ES-I3 (cell line): ENCODE results near the gene WASF2.
"Not testable (repeated sequence)": the region's sequence is repeated elsewhere in the genome, so short reads cannot be mapped to it uniquely, and the experiment has no call there.

Experiments
- H3K36me3 ChIP-seq: 2 replicates; pipeline ENCODE4 v1.6.1; 2013; ENCODE audit warnings: mild to moderate bottlenecking, low read length, control low read depth, moderate library complexity; ENCODE audit not compliant: insufficient read depth
- H3K4me1 ChIP-seq: 2 replicates; pipeline ENCODE4 v1.6.1; 2013; ENCODE audit warnings: mild to moderate bottlenecking, control low read depth, low read length; ENCODE audit not compliant: insufficient read depth
- H3K9ac ChIP-seq: 2 replicates; pipeline ENCODE4 v1.6.1; 2013; ENCODE audit warnings: low read depth, mild to moderate bottlenecking, low read length, moderate library complexity
- H3K9me3 ChIP-seq: 2 replicates; pipeline ENCODE4 v1.6.1; 2013; ENCODE audit warnings: mild to moderate bottlenecking, low read length, moderate library complexity; ENCODE audit not compliant: control insufficient read depth, insufficient read depth

WASF2 gene

DNA sequence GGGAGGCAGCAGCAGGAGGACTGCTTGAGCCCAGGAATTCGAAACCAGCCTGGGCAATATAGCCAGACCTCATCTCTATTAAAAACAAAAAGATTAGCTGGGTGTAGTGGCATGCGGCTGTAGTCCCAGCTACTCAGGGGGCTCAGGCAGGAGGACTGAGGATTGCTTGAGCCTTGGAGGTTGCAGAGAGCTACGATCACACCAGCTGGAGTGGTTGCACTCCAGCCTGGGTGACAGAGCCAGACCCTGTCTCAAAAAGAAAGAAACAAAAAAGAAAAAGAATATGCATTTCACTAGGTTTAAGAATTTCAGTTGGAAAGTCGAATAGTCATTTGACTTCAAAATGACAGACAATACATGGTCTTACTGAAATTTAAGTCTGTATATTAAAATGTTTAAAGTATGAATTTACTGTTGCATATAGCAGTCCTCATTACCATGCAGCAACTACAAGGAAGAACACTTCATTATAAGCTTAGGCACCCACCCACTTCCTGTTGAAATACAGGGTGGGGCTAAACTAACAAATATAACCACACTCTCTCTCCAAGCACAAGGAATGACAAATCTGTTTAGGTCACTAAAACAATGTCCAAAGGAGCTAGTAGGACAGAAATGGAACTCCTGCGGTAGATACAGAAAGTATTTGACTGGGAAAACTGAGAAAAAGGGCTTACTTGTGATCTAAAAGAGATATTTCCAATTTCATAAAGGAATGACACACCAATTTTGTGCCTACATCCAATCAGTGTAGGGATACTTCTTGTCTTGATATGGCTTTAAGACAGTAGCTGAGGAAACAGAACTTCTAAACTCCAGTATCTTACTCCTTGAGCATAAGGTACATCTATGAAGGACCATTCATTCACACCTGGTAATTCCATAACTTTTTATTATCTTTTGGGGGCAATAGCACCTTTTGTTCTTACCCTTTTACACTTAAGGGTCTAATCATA, 53.5 kb downstream of the WASF2 start:
- Histone ChIP-seq H3K9me3 (no peaks in the 10 kb centered on the region), H3K9ac (no peak overlapping the region), H3K36me3 (no peaks in the 10 kb centered on the region), H3K4me1 (peaks cover 27% of the 10 kb centered on the region)

DNA sequence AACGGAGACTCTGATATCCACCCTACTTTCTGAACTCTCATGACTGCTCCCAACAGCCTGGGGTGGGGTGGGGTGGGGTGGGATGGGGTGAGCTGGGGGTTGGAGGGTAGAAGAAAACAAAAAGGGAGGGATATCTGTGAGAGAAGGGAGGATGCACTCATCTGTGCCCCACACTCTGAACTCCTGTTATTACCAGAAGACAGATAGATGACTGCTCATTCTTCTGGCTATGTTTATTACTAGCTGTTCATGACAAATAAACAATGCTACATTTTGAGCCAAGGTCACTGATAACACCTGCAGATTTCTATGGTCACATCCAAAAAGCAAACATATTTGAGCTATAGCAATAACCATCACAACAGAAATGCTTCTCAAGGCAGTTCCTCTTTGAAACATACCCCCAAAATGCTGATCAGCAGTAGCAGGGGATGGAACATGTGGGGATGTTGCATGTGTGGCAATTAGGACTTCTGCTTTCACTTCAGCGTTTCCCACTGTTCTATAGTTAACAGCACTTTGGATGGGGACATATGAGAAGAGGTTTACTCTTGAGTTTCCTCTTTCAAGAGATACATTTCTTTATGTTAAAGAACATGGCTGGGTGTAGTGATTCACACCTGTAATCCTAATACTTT, 54.3 kb downstream of the WASF2 start:
- peaks cover 35% of the 10 kb centered on the region for H3K4me1 ChIP-seq
- no peak overlapping the region for H3K9ac ChIP-seq
- no peaks in the 10 kb centered on the region for H3K9me3 ChIP-seq
- H3K36me3 ChIP-seq: no peaks in the 10 kb centered on the region

DNA sequence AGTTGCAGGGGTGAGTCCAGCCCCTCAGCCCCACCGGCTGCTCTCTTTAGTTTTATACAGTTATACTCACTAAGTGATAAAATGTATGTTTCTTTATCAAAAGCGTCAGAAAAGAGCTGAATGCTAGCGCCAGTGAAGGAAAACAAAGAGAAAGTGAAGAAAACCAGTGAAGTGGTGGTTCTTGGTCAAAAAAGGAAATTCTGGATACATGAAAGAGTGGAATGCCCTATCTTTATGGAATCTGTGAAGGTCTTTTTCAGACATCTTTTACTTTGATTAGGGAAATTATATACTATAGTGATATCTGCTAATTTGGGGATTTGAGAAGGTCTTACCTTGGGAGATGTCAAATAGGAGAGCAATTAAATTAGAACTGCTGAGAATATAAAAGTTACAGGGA, 56.3 kb downstream of the WASF2 start:
- Histone ChIP-seq H3K36me3 (no peaks in the 10 kb centered on the region), H3K9me3 (no peaks in the 10 kb centered on the region), H3K4me1 (peaks cover 52% of the 10 kb centered on the region), H3K9ac (no peak overlapping the region)

DNA sequence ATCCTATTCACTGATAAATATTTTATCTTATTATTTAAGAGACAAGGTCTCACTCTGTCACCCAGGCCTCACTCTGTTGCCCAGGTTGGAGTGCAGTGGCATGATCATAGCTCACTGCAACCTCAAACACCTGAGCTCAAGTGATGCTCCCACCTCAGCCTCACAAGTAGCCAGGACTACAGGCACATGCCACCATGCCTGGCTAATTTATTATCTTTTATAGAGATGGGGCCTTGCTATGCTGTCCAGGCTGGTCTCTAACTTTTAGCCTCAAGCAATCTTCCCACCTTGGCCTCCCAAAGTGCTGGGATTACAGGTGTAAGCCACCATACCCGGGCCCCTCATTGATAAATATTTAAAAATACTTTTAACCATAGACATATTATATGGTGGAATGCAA, 57.2 kb downstream of the WASF2 start:
- H3K9ac ChIP-seq, H3K9me3 ChIP-seq, H3K36me3 ChIP-seq: not testable (repeated sequence)
- H3K4me1 ChIP-seq: peaks cover 54% of the 10 kb centered on the region

DNA sequence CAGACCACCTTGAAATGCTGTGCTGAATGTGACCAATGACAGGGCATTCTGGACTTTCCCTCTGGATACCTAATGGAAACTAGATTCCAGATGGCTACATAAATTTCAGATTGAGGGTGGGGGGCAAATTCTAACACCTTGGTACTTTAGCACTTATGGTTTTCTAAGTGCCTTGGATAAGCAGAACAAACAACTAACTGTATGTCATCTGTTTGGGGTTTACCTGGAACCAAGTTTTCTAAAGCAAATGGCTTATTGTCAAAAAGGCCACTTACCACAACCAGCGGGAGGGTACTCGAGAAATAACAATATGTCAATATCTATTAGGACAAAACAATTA, 58.4 kb downstream of the WASF2 start:
- no peak overlapping the region for H3K9ac ChIP-seq
- peaks cover 54% of the 10 kb centered on the region for H3K4me1 ChIP-seq
- peaks cover 7% of the 10 kb centered on the region; the same call in 1 of the 2 replicates for H3K36me3 ChIP-seq
- no peaks in the 10 kb centered on the region for H3K9me3 ChIP-seq

DNA sequence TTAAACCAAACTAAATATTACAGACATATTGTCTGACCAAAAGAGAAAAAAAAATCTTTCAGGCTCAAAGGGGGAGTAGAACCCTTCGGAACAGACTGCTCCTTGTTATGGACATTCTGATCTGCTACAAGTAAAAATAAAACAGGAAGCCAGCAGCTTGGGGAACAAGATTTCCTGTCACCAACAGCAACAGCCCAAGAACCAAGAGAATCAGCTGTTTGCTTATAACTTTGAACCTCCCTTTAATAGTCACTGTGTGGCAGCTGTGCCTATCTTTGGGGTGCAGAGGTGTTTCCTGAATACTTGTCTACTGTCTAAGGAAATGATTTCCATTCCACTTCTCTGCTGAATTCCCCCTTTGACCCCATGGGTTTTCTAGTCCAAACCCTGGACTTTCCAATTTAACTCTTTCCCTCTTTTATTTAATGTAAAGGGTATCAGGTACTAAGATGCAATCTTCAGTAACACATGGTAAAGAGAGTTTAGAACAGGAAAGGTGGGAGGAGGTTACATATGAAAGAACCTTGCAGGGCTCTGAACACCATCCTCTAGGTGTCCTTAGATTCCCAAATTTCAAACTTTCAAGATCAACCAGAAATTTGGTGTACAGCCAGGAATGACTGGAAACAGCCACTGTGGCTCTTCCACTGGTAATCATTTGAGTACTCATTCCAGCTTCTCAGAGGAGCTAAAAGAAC, 58.9 kb downstream of the WASF2 start:
- H3K36me3 ChIP-seq: peaks cover 7% of the 10 kb centered on the region; the same call in 1 of the 2 replicates
- H3K9me3 ChIP-seq: no peaks in the 10 kb centered on the region
- peaks cover 49% of the 10 kb centered on the region for H3K4me1 ChIP-seq
- no peak overlapping the region for H3K9ac ChIP-seq

DNA sequence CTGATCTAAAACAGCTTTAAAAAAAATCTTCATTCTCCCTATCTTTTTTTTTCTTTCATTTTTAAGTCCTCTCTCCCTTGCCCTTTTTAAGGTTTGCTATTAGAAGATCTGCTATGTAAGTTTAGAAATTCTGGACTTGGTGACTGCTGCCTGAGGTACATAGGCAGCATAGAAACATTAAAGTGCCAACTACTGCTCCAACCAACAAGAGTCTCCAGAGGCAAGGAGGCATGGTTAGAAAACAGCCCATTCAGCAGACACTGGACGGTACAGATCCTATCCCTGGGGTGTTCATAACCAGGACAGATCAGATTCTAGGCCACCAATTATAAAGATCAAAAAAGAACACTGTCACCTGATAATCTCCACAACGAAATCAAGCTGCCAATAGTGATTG, 60.9 kb downstream of the WASF2 start:
- Histone ChIP-seq H3K9ac (no peak overlapping the region), H3K36me3 (peaks cover 7% of the 10 kb centered on the region; the same call in 1 of the 2 replicates), H3K9me3 (no peaks in the 10 kb centered on the region), H3K4me1 (peaks cover 45% of the 10 kb centered on the region)

DNA sequence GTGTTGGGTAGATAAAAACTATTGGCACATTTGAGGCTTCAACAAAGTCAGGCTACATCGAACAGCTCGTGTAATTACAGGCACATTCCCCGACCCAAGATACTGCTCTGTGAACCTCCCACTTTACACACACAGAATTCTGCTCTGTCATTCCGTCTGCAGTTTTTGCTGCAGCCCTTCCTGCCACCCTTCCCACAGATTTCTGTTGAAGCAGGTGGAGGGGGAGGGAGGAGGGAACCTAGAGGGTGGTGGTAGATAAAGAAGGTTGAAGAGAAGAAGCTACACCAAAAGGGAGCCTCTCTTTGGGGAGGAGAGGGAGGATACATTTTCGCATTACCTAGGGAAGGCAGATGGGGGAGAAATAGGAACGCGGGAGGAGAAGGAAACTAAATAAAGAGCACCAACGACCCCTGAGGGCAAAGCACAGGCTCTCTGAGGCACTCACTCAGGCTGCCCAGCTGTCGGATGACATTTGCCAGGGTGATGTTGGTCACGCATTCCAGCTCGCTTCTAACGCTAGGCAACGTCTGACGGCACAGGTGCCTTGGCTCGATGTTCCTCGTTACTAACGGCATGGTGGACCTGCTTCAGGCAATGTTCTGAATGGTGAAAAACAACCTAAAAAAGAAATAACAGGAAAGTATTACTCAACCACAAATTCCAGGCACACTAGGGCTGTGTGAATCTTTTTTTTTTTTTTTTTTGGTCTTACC, 61.5 kb downstream of the WASF2 start:
- Histone ChIP-seq H3K9ac (no peak overlapping the region; the same call in 1 of the 2 replicates), H3K9me3 (no peaks in the 10 kb centered on the region), H3K4me1 (peaks cover 45% of the 10 kb centered on the region), H3K36me3 (peaks cover 7% of the 10 kb centered on the region; the same call in 1 of the 2 replicates)

DNA sequence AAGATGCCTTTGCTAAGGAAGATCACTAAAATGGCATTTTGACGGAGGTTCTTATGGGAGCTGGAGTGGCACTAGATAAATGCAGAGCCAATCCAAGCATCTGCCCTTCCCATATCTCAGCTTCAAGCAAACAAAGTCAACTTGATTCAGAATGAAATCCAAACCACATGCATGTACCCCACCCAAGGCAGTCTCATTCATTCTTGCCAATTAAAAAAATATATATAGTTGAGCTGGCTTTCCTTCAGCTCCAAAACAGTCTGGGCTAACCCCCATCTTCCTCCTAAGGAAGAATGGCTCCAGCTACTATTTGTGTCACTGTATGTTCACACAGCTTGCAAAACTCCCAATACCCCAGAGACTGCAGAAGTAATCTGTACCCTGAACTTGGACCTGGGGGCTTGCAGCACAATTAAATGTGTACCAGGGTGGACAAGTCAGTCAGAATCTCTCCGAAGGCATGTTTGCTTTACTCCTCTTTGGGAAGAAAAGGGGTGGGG, 62.1 kb downstream of the WASF2 start:
- H3K9me3 ChIP-seq: no peaks in the 10 kb centered on the region
- peaks cover 7% of the 10 kb centered on the region; the same call in 1 of the 2 replicates for H3K36me3 ChIP-seq
- H3K9ac ChIP-seq: no peak overlapping the region
- H3K4me1 ChIP-seq: peaks cover 45% of the 10 kb centered on the region

DNA sequence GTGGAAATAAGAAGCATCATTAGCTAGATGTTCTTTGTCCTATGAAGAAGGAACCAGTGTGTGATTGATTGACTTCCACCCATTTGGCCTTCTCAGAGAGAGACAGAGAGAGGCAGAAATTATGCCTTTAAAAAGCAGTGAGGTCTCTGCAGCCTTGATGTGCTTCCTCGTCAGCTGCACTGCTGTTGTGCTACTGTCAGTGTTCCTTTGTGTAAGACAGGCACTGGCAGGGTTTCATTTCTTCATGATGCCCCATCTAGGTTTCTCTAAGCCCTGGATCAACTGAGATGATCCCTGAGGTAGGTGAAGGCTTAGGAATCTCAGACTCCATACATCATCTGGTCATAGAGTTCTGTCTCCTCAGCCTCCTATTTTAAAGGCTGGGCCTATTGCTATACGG, 62.6 kb downstream of the WASF2 start:
- Histone ChIP-seq H3K36me3 (peaks cover 7% of the 10 kb centered on the region; the same call in 1 of the 2 replicates), H3K4me1 (peaks cover 45% of the 10 kb centered on the region), H3K9ac (no peak overlapping the region), H3K9me3 (no peaks in the 10 kb centered on the region)

DNA sequence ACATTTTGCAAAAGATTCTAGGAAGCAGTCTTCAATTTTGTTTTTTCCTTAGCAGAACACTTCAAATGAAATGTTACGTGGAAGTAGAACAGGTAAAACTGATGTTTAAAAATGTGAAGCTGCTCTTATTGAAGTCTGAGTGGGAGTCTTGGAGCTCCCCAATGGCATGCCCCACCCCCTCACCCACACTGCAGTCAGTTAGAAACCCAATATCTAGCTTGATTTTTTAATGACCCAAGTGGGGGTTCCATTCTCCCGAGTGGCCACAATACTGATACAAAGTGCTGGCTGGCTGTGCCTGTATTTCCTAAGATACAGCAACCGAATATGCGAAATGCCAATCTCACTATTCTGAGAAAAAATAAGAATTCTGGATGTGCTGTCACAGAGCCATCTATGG, 66.3 kb downstream of the WASF2 start:
- Histone ChIP-seq H3K9me3 (no peaks in the 10 kb centered on the region), H3K4me1 (peaks cover 24% of the 10 kb centered on the region), H3K9ac (no peak overlapping the region), H3K36me3 (peaks cover 7% of the 10 kb centered on the region; the same call in 1 of the 2 replicates)

DNA sequence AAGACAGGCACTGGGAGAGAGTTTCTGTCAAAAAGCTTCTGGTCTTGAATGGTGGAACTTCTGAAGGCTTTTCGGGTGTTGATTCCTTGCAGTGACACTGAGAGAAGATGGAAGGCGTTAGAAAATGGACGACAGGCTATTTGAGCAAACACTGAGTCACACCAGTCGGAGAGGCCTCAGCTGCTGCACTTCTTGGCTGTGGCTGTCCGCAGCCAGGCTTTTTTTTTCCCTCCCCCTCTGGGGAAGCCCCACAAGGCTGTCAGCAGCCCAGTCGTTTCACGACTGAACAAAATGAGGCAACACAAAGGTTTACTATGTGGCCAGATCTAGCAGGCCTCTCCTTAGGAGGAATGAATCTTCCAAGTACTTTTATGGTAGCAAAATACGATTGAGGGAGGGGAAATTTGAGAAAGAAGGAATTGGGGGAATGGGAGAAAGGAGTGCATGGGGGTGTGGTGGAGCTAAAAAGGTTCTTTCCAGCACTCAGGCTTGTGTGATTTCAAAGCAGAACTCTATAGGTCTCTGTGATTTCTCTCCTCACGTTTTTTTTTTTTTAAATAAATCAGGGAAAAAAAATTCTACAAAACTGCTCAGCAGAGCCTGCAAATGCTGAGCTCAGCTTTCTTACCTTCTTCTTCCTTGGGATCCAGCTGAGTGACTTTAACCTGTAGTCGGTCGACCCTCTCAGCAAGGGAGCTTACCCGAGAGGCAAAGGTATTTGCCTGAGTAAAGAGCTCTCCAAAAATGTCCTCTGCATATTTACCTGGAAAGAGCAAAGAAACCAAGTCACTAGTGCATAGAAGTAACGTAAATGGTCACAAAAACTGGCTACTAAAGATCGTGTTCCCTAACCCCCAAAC, 71.4 kb downstream of the WASF2 start:
- no peak overlapping the region; the same call in 1 of the 2 replicates for H3K9ac ChIP-seq
- no peaks in the 10 kb centered on the region for H3K9me3 ChIP-seq
- H3K36me3 ChIP-seq: peaks cover 30% of the 10 kb centered on the region
- H3K4me1 ChIP-seq: peaks cover 21% of the 10 kb centered on the region

DNA sequence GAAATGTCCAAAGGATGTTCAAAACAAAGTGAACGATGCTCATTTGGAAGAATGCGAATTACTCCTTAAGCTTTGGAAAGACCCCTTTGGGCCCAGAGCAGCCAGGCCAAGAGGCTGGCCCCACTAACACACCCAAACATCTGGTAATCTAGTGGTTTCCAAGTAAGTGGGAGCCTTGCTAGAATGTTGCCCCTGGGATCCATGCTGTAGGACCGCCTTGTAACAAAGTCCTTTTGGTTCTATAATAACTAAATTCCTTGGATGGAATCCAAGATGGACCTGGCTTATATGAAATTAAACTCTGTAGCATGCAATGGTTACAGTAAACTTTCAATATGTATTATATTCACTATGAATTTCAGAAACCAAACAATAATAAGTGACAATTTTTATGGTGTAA, 72.3 kb downstream of the WASF2 start:
- Histone ChIP-seq H3K9ac (no peak overlapping the region), H3K9me3 (no peaks in the 10 kb centered on the region), H3K36me3 (peaks cover 38% of the 10 kb centered on the region), H3K4me1 (peaks cover 21% of the 10 kb centered on the region)
